K562 (cell line): ENCODE measurements around the gene HOXD12. TPM values are rescaled to one million over a fixed set of nuclear protein-coding genes. Genes with fewer than 3 reads are reported as not detected.
A peak's percentile ranks its signal among the peaks of the same experiment; 100 is the strongest.

ENCODE experiments used
- ATF2 ChIP-seq: sonication (generic); formaldehyde crosslinking; IDR thresholded peaks from 2 replicates; pipeline ENCODE4 v1.8.1; 2022; ENCODE audit warnings: missing genetic modification reagents
- CREB1 ChIP-seq, 2 experiments: sonication (generic) in 1 of 2; formaldehyde crosslinking in 1 of 2; IDR thresholded peaks; 2 replicates each; pipeline versions ENCODE4 v1.6.1 to v1.8.0; 2012 to 2022; ENCODE audit warnings: inconsistent platforms in 1 of 2, mild to moderate bottlenecking in 1 of 2, missing genetic modification reagents in 1 of 2, moderate library complexity in 1 of 2
- E2F6 ChIP-seq, 2 experiments: IDR thresholded peaks; 2 replicates each; pipeline ENCODE4 v1.6.1; 2011; ENCODE audit warnings: borderline replicate concordance in 1 of 2, control low read depth in 1 of 2, low read depth in 1 of 2, low read length in 1 of 2, mild to moderate bottlenecking in 1 of 2, mixed read lengths in 1 of 2, moderate library complexity in 1 of 2; ENCODE audit not compliant: insufficient read depth in 1 of 2, insufficient read length in 1 of 2, poor library complexity in 1 of 2, severe bottlenecking in 1 of 2; ENCODE audit errors: extremely low read depth in 1 of 2
- MAX ChIP-seq: sonication (generic); formaldehyde crosslinking; IDR thresholded peaks from 2 replicates; pipeline ENCODE4 v1.9.0; 2022; ENCODE audit warnings: mild to moderate bottlenecking, missing genetic modification reagents
- NR2C2 ChIP-seq, 2 experiments: fragments of 200-800 bp in 1 of 2; sonication (Bioruptor generic) in 1 of 2; sonication (generic) in 1 of 2; formaldehyde crosslinking in 1 of 2; IDR thresholded peaks; 2 replicates each; pipeline versions ENCODE4 v1.6.1 to v1.8.0; 2016 to 2022; ENCODE audit warnings: mild to moderate bottlenecking in 1 of 2, missing compliant biosample characterization in 1 of 2, missing genetic modification characterization in 1 of 2, missing genetic modification reagents in 1 of 2
- NR3C1 ChIP-seq: sonication (generic); formaldehyde crosslinking; IDR thresholded peaks from 2 replicates; pipeline ENCODE4 v1.8.1; 2022; ENCODE audit warnings: missing genetic modification reagents
- POLR2A ChIP-seq: fragments of 450-650 bp; conservative IDR thresholded peaks from 2 replicates; pipeline ENCODE4 v1.6.1; 2016
- POLR2G ChIP-seq: fragments of 200-400 bp; formaldehyde crosslinking; IDR thresholded peaks from 2 replicates; pipeline ENCODE4 v1.6.1; 2017; ENCODE audit warnings: low read depth, mild to moderate bottlenecking, antibody characterized with exemption, low read length, moderate library complexity
- PTTG1 ChIP-seq: fragments of 450-650 bp; IDR thresholded peaks from 2 replicates; pipeline ENCODE4 v1.6.1; 2016; ENCODE audit warnings: low read depth, mild to moderate bottlenecking, missing genetic modification characterization, missing compliant biosample characterization
- RHOXF2B ChIP-seq: fragments of 250-450 bp; sonication (Bioruptor Pico); conservative IDR thresholded peaks from 2 replicates; pipeline ENCODE4 v1.5.1; 2021
- SP1 ChIP-seq: sonication (generic); formaldehyde crosslinking; IDR thresholded peaks from 2 replicates; pipeline ENCODE4 v1.8.1; 2022; ENCODE audit warnings: mild to moderate bottlenecking, missing genetic modification reagents
- ZFX ChIP-seq: sonication (generic); formaldehyde crosslinking; IDR thresholded peaks from 2 replicates; pipeline ENCODE4 v1.8.0; 2022; ENCODE audit warnings: mild to moderate bottlenecking, missing genetic modification reagents, moderate library complexity
- ZNF197 ChIP-seq: fragments of 200-800 bp; sonication (Bioruptor generic); IDR thresholded peaks from 2 replicates; pipeline ENCODE4 v1.6.1; 2016; ENCODE audit warnings: low read depth, missing genetic modification characterization, missing compliant biosample characterization
- ZNF232 ChIP-seq: sonication (generic); formaldehyde crosslinking; IDR thresholded peaks from 2 replicates; pipeline ENCODE4 v1.8.0; 2022; ENCODE audit warnings: mild to moderate bottlenecking, missing genetic modification reagents
- ZNF431 ChIP-seq: sonication (generic); formaldehyde crosslinking; IDR thresholded peaks from 2 replicates; pipeline ENCODE4 v1.8.0; 2022; ENCODE audit warnings: mild to moderate bottlenecking, missing genetic modification reagents
- polyA plus RNA-seq, 8 experiments: library from polyadenylated mRNA; depleted of rRNA in 4 of 8; stranded (reverse) in 5 of 8; unstranded in 3 of 8; fragments of >200 nt; fragmentation: Nextera tagmentation in 2 of 8; fragmentation: Illumina TruSeq in 1 of 8; extraction: Ambion mirVana in 2 of 8; extraction: Trizol in 1 of 8; gene quantifications; 2 replicates each; pipeline versions ENCODE4 v1.2.1 to v1.2.3, GENCODE V29; 2011 to 2014; ENCODE audit warnings: inconsistent platforms in 1 of 8, missing spikeins in 1 of 8
- total RNA-seq, 7 experiments: library from RNA; depleted of rRNA in 6 of 7; stranded (reverse); fragments of >200 nt in 6 of 7; fragmentation: Illumina TruSeq in 2 of 7; extraction: Trizol in 2 of 7; gene quantifications; 2 replicates each; pipeline versions ENCODE4 v1.2.1 to v1.2.3, GENCODE V29; 2011 to 2021; ENCODE audit warnings: low replicate concordance in 1 of 7

The HOXD12 gene
- total and polyA plus RNA-seq, 9 of the 15 experiments (the other 6 are each of a cell fraction or from before 2014, with no cell fraction given) = not detected

GRCh38 chr2:176066645-176067588, 32.7 kb upstream of the HOXD12 start (continued):
- TF ChIP-seq NR2C2 (CRISPR knock-in tag; IDR thresholded peaks at IDR 0.05) = 0 out of 2 replicates have a peak, but pooled peaks have one; percentile 44
- TF ChIP-seq NR2C2 (tag; IDR thresholded peaks at IDR 0.05) = no peak
- peak; percentile 25; the same call in 1 of the 2 replicates for TF ChIP-seq MAX
- peak; percentile 70; the same call in 1 of the 2 replicates for TF ChIP-seq ZNF431 (CRISPR knock-in tag)
- 0 out of 2 replicates have a peak, but pooled peaks have one; percentile 18 for TF ChIP-seq POLR2G
- TF ChIP-seq E2F6 (IDR thresholded peaks at IDR 0.05; ENCODE audit: borderline replicate concordance in 1 of 2, extremely low read depth in 1 of 2, insufficient read depth in 1 of 2, insufficient read length in 1 of 2, low read depth in 1 of 2, low read length in 1 of 2, poor library complexity in 1 of 2, severe bottlenecking in 1 of 2) = peak; percentile 18 to 69
- no peak for TF ChIP-seq POLR2A
- TF ChIP-seq ZNF197 (CRISPR knock-in tag) = no peak
- no peak for TF ChIP-seq RHOXF2B (CRISPR knock-in tag)
- TF ChIP-seq SP1 = no peak
- TF ChIP-seq ZNF232 (CRISPR knock-in tag) = 0 out of 2 replicates have a peak, but pooled peaks have one; percentile 71
- no peak for TF ChIP-seq PTTG1 (tag)
- TF ChIP-seq NR3C1 (CRISPR knock-in tag) = peak; percentile 79; the same call in 1 of the 2 replicates
- TF ChIP-seq ZFX = peak; percentile 82
- peak; percentile 43; the same call in 1 of the 2 replicates for TF ChIP-seq ATF2 (CRISPR knock-in tag)
- TF ChIP-seq CREB1 (IDR thresholded peaks at IDR 0.05) = no peak
- peak; percentile 26; the same call in 1 of the 2 replicates for TF ChIP-seq CREB1 (CRISPR knock-in tag; IDR thresholded peaks at IDR 0.05)
